ENCODE results near the gene ZNF207. TPM values are rescaled to one million over a fixed set of nuclear protein-coding genes. Genes with fewer than 3 reads are reported as not detected.
"Not testable (repeated sequence)": the region's sequence is repeated elsewhere in the genome, so short reads cannot be mapped to it uniquely, and the experiment has no call there.

The ZNF207 gene
- polyA plus RNA-seq, 3 donors: 214 to 222 (median 221) TPM

GRCh38 chr17:32333187-32333586 is 16.8 kb upstream of the ZNF207 start:
- no peak for DNase-seq (ENCODE audit: low read depth in 3 of 3, low spot score in 2 of 3)

GRCh38 chr17:32335046-32335445 is 14.9 kb upstream of the ZNF207 start:
- DNase-seq (ENCODE audit: low read depth in 3 of 3, low spot score in 2 of 3): no peak

DNA sequence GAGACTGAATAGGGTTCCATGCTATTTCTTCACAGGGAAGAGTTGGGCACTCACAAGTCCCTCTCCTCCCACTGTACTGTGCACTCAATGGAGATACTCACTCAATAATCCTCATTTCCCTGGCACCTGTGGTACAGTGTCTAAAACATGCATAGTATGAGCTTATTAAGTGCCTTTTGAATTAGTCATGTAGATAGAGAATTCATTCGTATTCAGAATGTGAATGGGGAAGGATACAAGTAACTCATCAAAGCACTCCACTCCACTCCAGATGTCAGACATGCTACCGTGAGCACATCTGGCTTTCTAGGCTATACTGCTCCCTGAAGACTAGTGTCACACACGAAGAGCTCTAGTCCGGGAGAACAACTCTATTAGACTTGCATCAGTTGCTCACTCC is 14.3 kb upstream of the ZNF207 start:
- DNase-seq (ENCODE audit: low read depth in 3 of 3, low spot score in 2 of 3): no peak

GRCh38 chr17:32341141-32341856 is 8.7 kb upstream of the ZNF207 start:
- DNase-seq (ENCODE audit: low read depth in 3 of 3, low spot score in 2 of 3): no peak

GRCh38 chr17:32341857-32342602 is 7.9 kb upstream of the ZNF207 start, which contains the start of gene C17orf75:
C17orf75 (minus strand) TSS chr17:32342173; CDS start chr17:32342139, 34 bp downstream.
- DNase-seq (ENCODE audit: low read depth in 3 of 3, low spot score in 2 of 3): no peak

- no peak for DNase-seq (ENCODE audit: low read depth in 3 of 3, low spot score in 2 of 3)
These were observed 7.2 kb upstream of the ZNF207 start for GRCh38 chr17:32342603-32343325.

- DNase-seq (ENCODE audit: low read depth in 3 of 3, low spot score in 2 of 3): no peak
These were observed 3.9 kb upstream of the ZNF207 start for GRCh38 chr17:32345951-32346600.

GRCh38 chr17:32348483-32348800 is 1.5 kb upstream of the ZNF207 start:
- DNase-seq (ENCODE audit: low read depth in 3 of 3, low spot score in 2 of 3): no peak

GRCh38 chr17:32349503-32349853 is 479 bp upstream of the ZNF207 start:
- DNase-seq (ENCODE audit: low read depth in 3 of 3, low spot score in 2 of 3): no peak

GRCh38 chr17:32350666-32351418 is 885 bp downstream of the ZNF207 start:
- peak in 1 of 3 donors; percentile 54 for DNase-seq (ENCODE audit: low read depth in 3 of 3, low spot score in 2 of 3)

- not testable (repeated sequence) for DNase-seq (ENCODE audit: low read depth in 3 of 3, low spot score in 2 of 3)
These were observed 2.8 kb downstream of the ZNF207 start for GRCh38 chr17:32352734-32353133.

DNA sequence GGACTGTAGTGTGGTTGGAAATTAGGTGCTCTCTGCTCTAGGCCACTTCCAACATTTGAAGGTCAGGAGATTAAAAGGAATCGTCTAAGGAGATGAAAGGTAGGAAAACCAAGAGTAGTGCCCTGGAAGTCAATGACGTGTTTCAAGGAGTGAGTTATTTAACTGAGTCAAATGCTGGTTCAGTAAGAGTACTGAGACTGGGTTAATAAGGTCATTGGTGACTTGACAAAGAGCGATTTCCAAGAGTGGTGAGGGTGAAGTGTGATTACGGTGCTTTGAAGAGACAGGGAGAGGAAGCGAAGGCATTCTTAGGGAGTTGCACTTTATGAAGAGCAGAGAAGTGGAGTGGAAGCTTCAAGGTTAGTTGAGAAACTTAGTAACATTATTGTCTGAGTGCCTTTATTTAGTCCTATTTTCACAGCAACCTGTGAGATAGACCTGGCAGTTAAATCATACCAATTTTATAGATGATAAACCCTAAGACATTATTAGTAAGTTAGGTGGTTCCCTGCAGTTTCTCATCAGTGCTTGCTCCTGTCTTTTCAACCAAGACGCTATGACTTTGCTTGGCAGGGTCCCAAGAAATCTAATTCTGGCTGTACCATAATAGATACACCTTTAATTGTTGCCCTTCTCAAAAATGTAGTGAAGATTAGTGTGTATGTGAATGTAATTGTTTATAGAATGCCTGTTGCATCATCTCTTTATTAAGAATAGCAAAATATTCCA is 5.9 kb downstream of the ZNF207 start:
- no peak for DNase-seq (ENCODE audit: low read depth in 3 of 3, low spot score in 2 of 3)

DNA sequence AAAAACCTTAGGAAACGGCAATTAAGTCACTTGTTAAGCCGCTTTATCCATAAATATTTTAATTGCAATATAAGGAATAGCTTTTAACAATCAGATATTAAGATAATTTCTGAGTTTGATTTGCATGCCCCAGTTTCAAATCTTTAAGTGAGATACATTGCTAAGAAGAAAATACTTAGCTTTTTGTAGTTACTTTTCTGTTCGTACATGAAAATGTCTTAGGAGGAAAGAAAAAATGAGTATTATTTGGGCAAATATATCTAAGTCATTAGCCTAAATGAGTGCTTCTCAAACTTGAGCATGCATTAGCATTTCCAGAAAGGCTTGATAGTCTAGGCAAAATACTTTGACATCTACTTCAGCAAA is 6.4 kb downstream of the ZNF207 start:
- DNase-seq (ENCODE audit: low read depth in 3 of 3, low spot score in 2 of 3): no peak

DNA sequence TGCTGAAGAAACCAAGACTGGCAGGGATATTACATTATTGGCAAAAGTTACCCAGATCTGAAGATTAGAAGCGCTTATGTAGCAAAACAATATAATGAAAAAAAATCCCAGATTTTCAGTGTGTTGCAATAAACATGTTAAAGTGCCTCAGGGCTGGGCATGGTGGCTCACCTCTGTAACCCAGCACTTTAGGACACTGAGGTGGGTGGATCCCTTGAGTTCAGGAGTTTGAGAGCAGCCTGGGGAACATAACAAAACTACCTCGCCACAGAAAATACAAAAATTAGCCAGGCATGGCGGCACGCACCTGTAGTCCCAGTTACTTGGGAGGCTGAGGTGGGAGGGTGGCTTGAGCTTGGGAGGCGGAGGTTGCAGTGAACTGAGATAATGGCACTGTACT is 6.8 kb downstream of the ZNF207 start:
- DNase-seq (ENCODE audit: low read depth in 3 of 3, low spot score in 2 of 3): no peak

DNA sequence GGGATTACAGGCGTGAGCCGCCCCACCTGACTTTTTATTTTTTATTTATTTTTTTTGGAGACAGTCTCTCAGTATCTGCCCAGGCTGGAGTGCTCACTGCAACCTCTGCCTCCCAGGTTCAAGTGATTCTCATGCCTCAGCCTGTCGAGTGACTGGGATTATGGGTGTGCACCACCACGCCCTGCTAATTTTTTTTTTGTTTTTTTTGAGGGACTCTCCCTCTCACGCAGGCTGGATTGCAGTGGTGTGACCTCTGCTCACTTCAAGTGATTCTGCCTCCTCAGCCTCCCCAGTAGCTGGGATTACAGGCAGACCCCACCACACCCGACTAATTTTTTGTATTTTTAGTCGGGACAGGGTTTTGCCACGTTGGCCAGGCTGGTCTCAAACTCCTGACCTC is 7.7 kb downstream of the ZNF207 start:
- no peak for DNase-seq (ENCODE audit: low read depth in 3 of 3, low spot score in 2 of 3)

DNA sequence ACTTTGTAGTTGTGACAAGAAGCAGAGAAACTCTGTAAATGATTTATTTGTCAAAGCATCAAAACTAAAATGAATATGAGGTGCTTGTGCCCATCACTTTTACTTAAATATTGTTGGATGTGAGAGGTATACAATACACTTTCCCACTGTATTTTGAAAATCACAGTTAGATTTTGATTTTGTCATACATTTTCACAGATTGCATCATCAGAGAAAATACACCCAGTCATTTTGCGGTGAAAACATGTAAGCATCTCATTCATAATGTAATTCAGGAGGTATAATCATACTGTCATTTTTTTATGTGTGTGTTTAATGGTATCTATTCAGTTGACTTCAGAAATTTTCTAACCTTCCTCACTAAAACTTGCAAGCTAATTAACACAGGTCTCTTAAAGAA is 11.3 kb downstream of the ZNF207 start:
- DNase-seq (ENCODE audit: low read depth in 3 of 3, low spot score in 2 of 3): no peak

DNA sequence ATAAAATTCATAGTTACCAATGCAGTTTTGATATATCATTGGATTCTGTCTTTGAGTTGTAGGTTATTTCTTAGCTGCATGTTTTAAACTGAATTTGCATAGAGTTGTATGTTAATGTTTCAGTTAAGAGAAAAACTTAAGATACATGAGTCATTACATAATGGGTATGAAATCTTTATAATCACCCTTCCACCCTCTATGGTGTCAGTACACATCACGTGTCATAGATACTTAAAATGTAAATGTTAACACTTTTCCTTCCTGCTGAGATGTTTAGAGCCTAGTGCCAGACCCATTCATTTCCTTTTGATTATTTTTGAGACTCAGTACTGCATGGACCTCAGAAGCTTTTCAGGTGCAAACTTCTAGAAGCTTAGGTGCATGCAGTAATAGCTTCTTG is 20.5 kb downstream of the ZNF207 start:
- DNase-seq (ENCODE audit: low read depth in 3 of 3, low spot score in 2 of 3): no peak

DNA sequence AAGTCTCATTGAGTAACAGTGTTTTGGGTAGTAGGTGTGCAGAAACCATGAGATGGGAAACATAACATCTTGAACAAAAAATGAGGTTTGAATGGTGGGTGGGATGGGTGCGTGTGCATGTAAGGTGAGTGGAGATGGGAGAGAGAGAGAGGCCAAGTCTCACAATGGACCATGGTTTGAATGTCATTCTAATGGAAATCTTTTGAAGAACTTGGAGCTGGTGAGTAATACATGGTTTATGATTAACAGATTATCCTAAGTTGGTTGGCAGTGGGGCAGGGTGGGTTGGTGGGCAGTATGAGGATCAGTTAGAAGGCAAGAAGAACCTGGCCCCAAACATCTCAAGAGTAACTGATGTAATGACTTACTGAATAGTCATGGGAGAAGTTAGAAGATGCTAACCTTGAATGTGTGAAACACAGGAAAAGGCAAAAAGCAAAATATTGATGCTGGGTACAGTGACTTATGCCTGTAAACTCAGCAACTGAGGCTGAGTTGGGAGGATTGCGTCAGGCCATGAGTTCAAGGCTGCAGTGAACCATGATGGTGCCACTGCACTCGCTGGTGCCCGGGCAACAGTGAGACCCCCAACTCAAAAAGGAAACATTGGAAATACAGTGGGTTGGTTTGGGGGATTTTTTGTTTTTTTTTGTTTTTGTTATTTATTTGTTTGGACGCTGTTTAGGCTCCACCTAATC is 32.7 kb downstream of the ZNF207 start:
- no peak for DNase-seq (ENCODE audit: low read depth in 3 of 3, low spot score in 2 of 3)

GRCh38 chr17:32383926-32384434 is 34.0 kb downstream of the ZNF207 start:
- no peak for DNase-seq (ENCODE audit: low read depth in 3 of 3, low spot score in 2 of 3)
